ENCODE data around the gene CYSLTR2. TPM values are rescaled to one million over a fixed set of nuclear protein-coding genes. Genes with fewer than 3 reads are reported as not detected.

Gene CYSLTR2
- polyA plus RNA-seq, 1 donor (not counting 4 experiments of a cell fraction or from before 2014, with no cell fraction given) = not detected

GRCh38 chr13:48675247-48675646 is 21.5 kb downstream of the CYSLTR2 start:
- H3K9ac ChIP-seq (ENCODE audit: control insufficient read depth, extremely low read depth, insufficient read depth, low read length) = no peak overlapping the region
- DNase-seq (ENCODE audit: low read depth, low spot score) (no peak), FAIRE-seq (no peak)
- no peaks in the 10 kb centered on the region for H4K20me1 ChIP-seq (ENCODE audit: control insufficient read depth, extremely low read depth, insufficient read depth, low read length)
- H3K4me3 ChIP-seq (ENCODE audit: control insufficient read depth in 2 of 3, extremely low read depth in 1 of 3, insufficient read depth in 2 of 3, low read depth in 1 of 3, low read length in 3 of 3) = no peak overlapping the region
- H3K27ac ChIP-seq (ENCODE audit: control insufficient read depth, insufficient read depth, low read length) = no peak overlapping the region
- TF ChIP-seq CTCF (optimal IDR thresholded peaks at IDR 0.05 in 1 of 3, IDR thresholded peaks at IDR 0.05 in 1 of 3, conservative IDR thresholded peaks at IDR 0.05 in 1 of 3; ENCODE audit: extremely low read depth in 1 of 3, insufficient read depth in 2 of 3, low read length in 3 of 3) (no peak), EZH2 (IDR thresholded peaks at IDR 0.05; ENCODE audit: low read length) (no peak)
- H3K79me2 ChIP-seq (ENCODE audit: control insufficient read depth, insufficient read depth, low read length) = no peaks in the 10 kb centered on the region
- dilution Hi-C loops (cut with MboI; ENCODE audit: extremely low pct_ligation_motif_present, low sequenced_read_pairs) = no loop called here
- H2AFZ ChIP-seq (ENCODE audit: control insufficient read depth, low read length) = no peak overlapping the region
- H3K9me1 ChIP-seq (ENCODE audit: control insufficient read depth, extremely low read depth, insufficient read depth, low read length) = no peaks in the 10 kb centered on the region
- H3K4me2 ChIP-seq (ENCODE audit: control insufficient read depth, extremely low read depth, insufficient read depth, low read depth, low read length) = no peak overlapping the region
- peaks cover 4% of the 10 kb centered on the region for H3K27me3 ChIP-seq (ENCODE audit: control insufficient read depth, extremely low read depth, insufficient read depth, low read length)
- peaks cover 2% of the 10 kb centered on the region for H3K9me3 ChIP-seq (ENCODE audit: control insufficient read depth, low read depth, low read length)
- H3K36me3 ChIP-seq (ENCODE audit: control insufficient read depth in 2 of 2, extremely low read depth in 1 of 2, insufficient read depth in 2 of 2, low read length in 2 of 2) = no peaks in the 10 kb centered on the region
- H3K4me1 ChIP-seq (ENCODE audit: control insufficient read depth, extremely low read depth, insufficient read depth, low read length) = no peaks in the 10 kb centered on the region

GRCh38 chr13:48678316-48678715 is 24.6 kb downstream of the CYSLTR2 start:
- H3K27ac ChIP-seq (ENCODE audit: control insufficient read depth, insufficient read depth, low read length) = no peak overlapping the region
- H3K4me2 ChIP-seq (ENCODE audit: control insufficient read depth, extremely low read depth, insufficient read depth, low read depth, low read length) = no peak overlapping the region
- dilution Hi-C loops (cut with MboI; ENCODE audit: extremely low pct_ligation_motif_present, low sequenced_read_pairs) = no loop called here
- no peak for FAIRE-seq
- no peak overlapping the region for H3K9ac ChIP-seq (ENCODE audit: control insufficient read depth, extremely low read depth, insufficient read depth, low read length)
- H2AFZ ChIP-seq (ENCODE audit: control insufficient read depth, low read length) = no peak overlapping the region
- DNase-seq (ENCODE audit: low read depth, low spot score) = no peak
- no peaks in the 10 kb centered on the region for H3K79me2 ChIP-seq (ENCODE audit: control insufficient read depth, insufficient read depth, low read length)
- H4K20me1 ChIP-seq (ENCODE audit: control insufficient read depth, extremely low read depth, insufficient read depth, low read length) = no peaks in the 10 kb centered on the region
- no peaks in the 10 kb centered on the region for H3K9me1 ChIP-seq (ENCODE audit: control insufficient read depth, extremely low read depth, insufficient read depth, low read length)
- no peaks in the 10 kb centered on the region for H3K9me3 ChIP-seq (ENCODE audit: control insufficient read depth, low read depth, low read length)
- TF ChIP-seq CTCF (optimal IDR thresholded peaks at IDR 0.05 in 1 of 3, IDR thresholded peaks at IDR 0.05 in 1 of 3, conservative IDR thresholded peaks at IDR 0.05 in 1 of 3; ENCODE audit: extremely low read depth in 1 of 3, insufficient read depth in 2 of 3, low read length in 3 of 3) (no peak), EZH2 (IDR thresholded peaks at IDR 0.05; ENCODE audit: low read length) (no peak)
- H3K4me1 ChIP-seq (ENCODE audit: control insufficient read depth, extremely low read depth, insufficient read depth, low read length) = no peaks in the 10 kb centered on the region
- H3K4me3 ChIP-seq (ENCODE audit: control insufficient read depth in 2 of 3, extremely low read depth in 1 of 3, insufficient read depth in 2 of 3, low read depth in 1 of 3, low read length in 3 of 3) = no peak overlapping the region
- no peaks in the 10 kb centered on the region for H3K36me3 ChIP-seq (ENCODE audit: control insufficient read depth in 2 of 2, extremely low read depth in 1 of 2, insufficient read depth in 2 of 2, low read length in 2 of 2)
- peaks cover 8% of the 10 kb centered on the region for H3K27me3 ChIP-seq (ENCODE audit: control insufficient read depth, extremely low read depth, insufficient read depth, low read length)
